Peyer's patch (tissue), 4 donors: ENCODE measurements around the gene NMB.

ENCODE experiments used
- POLR2A ChIP-seq, 2 donors: fragments of 450-650 bp; IDR thresholded peaks; one replicate each; pipeline ENCODE4 v1.5.1; 2017; ENCODE audit warnings: antibody characterized with exemption in 2 of 2, mild to moderate bottlenecking in 2 of 2, moderate library complexity in 2 of 2
- TF ChIP-seq, protein P1 (sequence below), 6 experiments: fragments of 450-650 bp in 4 of 6; fragments of 200-600 bp in 2 of 6; sonication (generic) in 1 of 6; IDR thresholded peaks; one replicate each; pipeline ENCODE4 v1.5.1; 2017 to 2019; ENCODE audit warnings: antibody characterized with exemption in 6 of 6, mild to moderate bottlenecking in 3 of 6, moderate library complexity in 1 of 6

DNA sequence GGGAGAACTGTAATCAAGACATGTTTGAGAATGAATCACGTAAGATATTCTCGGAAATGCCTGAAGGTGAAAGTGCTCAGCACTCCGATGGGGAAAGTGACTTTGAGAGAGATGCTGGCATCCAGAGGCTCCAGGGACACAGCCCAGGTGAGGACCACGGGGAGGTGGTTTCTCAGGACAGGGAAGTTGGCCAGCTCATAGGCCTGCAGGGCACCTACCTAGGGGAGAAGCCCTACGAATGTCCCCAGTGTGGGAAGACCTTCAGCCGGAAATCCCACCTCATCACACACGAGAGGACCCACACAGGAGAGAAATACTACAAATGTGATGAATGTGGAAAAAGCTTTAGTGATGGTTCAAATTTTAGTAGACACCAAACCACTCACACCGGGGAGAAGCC is 37.4 kb downstream of the NMB start:
- TF ChIP-seq, protein P1, sequence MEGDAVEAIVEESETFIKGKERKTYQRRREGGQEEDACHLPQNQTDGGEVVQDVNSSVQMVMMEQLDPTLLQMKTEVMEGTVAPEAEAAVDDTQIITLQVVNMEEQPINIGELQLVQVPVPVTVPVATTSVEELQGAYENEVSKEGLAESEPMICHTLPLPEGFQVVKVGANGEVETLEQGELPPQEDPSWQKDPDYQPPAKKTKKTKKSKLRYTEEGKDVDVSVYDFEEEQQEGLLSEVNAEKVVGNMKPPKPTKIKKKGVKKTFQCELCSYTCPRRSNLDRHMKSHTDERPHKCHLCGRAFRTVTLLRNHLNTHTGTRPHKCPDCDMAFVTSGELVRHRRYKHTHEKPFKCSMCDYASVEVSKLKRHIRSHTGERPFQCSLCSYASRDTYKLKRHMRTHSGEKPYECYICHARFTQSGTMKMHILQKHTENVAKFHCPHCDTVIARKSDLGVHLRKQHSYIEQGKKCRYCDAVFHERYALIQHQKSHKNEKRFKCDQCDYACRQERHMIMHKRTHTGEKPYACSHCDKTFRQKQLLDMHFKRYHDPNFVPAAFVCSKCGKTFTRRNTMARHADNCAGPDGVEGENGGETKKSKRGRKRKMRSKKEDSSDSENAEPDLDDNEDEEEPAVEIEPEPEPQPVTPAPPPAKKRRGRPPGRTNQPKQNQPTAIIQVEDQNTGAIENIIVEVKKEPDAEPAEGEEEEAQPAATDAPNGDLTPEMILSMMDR (IDR thresholded peaks at IDR 0.05): no peak
- TF ChIP-seq POLR2A (IDR thresholded peaks at IDR 0.05): no peak
